C4-2B (cell line): ENCODE measurements around the gene DIAPH2.

ENCODE experiments used
- CTCF ChIP-seq: fragments of 450-650 bp; conservative IDR thresholded peaks from 2 replicates; pipeline ENCODE4 v1.5.1; 2017; ENCODE audit warnings: mild to moderate bottlenecking
- ZFX ChIP-seq: fragments of 450-650 bp; IDR thresholded peaks from 2 replicates; pipeline ENCODE4 v1.6.1; 2017

DNA sequence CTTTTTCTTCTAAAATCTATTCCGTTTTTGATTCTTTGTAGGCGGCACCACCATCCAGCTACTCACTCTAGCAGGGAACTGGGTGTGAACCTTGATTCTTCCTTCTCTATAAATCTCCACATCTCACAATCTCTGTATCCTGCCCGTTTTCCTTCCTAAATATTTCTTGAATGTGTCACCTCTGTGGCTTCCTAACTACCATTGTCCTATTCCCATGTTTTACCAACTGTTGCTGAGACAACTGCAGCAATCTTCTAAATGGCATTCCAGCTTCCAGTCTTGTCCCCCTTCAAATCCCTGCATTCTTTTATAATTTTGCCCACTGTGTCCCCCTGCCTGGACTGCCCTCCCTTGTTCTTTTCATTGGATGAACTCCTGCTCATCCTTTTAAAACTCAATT is 840.4 kb downstream of the DIAPH2 start:
- TF ChIP-seq CTCF: no peak
- no peak for TF ChIP-seq ZFX
